PC-3 (cell line): ENCODE results near the gene PRKN.

Experiments
- CTCF ChIP-seq: fragments of 300-600 bp; sonication (generic); conservative IDR thresholded peaks from 2 replicates; pipeline ENCODE4 v1.5.1; 2017; ENCODE audit warnings: antibody characterized with exemption, low read depth, mild to moderate bottlenecking, low read length
- EZH2 ChIP-seq: fragments of 300-600 bp; sonication (generic); IDR thresholded peaks from one replicate; pipeline ENCODE4 v1.6.1; 2017; ENCODE audit warnings: antibody characterized with exemption, mild to moderate bottlenecking, low read length; ENCODE audit not compliant: unreplicated experiment

DNA sequence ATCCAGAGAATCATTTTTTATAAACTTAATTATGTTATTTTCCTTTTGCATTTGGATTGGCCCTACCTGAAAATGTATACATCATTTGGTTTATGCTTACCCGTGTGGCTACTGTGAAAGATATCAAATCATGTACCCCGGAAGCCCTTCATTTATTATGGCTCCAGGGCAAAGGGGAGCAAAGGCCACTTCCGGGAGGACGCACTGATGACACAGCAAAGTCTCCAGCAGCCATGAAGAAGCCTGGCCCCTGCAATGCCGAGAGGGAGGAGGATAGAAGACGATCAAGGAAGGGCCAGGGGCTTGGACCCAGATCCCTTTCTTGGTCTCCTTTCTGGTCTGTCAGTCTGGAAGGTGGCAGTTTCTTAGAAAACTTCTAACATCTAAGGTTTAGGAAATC is 1073.4 kb downstream of the PRKN start:
- no peak for TF ChIP-seq CTCF
- TF ChIP-seq EZH2 = no peak
